Glomerular visceral epithelial cell (primary cell): ENCODE results near the gene UBXN6.

Experiments
- DNase-seq: peaks from one replicate; pipeline ENCODE4 v3.0.0-alpha.2; 2016; ENCODE audit errors: extremely low spot score

Gene UBXN6

GRCh38 chr19:4493104-4493928 is 35.7 kb upstream of the UBXN6 start:
- no peak for DNase-seq

- no peak for DNase-seq
These were observed 34.9 kb upstream of the UBXN6 start for GRCh38 chr19:4492337-4493103.

- DNase-seq = no peak
These were observed 33.9 kb upstream of the UBXN6 start for GRCh38 chr19:4491446-4491845.

GRCh38 chr19:4488496-4488895 is 30.9 kb upstream of the UBXN6 start:
- DNase-seq = no peak

- DNase-seq = no peak
These were observed 30.0 kb upstream of the UBXN6 start for GRCh38 chr19:4487572-4487971.

- no peak for DNase-seq
These were observed 25.8 kb upstream of the UBXN6 start for GRCh38 chr19:4483385-4483784.

GRCh38 chr19:4482721-4483364 is 25.2 kb upstream of the UBXN6 start:
- no peak for DNase-seq

- no peak for DNase-seq
These were observed 19.6 kb upstream of the UBXN6 start for GRCh38 chr19:4477034-4477801.

GRCh38 chr19:4474514-4475022 is 17.0 kb upstream of the UBXN6 start:
- DNase-seq = peak; percentile 48

- DNase-seq = no peak
These were observed 16.3 kb upstream of the UBXN6 start for GRCh38 chr19:4473763-4474513.

- no peak for DNase-seq
These were observed 15.6 kb upstream of the UBXN6 start for GRCh38 chr19:4473011-4473762.

- no peak for DNase-seq
These were observed 14.8 kb upstream of the UBXN6 start, which contains the start of gene HDGFL2 for GRCh38 chr19:4472174-4472974. HDGFL2 (plus strand) TSS chr19:4472297; CDS start chr19:4472351, 54 bp downstream.

GRCh38 chr19:4471403-4472173 is 14.0 kb upstream of the UBXN6 start:
- peak; percentile 100 for DNase-seq

GRCh38 chr19:4467835-4468234 is 10.2 kb upstream of the UBXN6 start:
- DNase-seq = no peak

- no peak for DNase-seq
These were observed 7.4 kb upstream of the UBXN6 start for GRCh38 chr19:4464815-4465581.

- DNase-seq = peak; percentile 65
These were observed 546 bp downstream of the UBXN6 start for GRCh38 chr19:4456843-4457653.

- peak; percentile 63 for DNase-seq
These were observed 1.1 kb downstream of the UBXN6 start for GRCh38 chr19:4456476-4456842.
